HG02759 (cell line): ENCODE measurements around the gene SMTN.
"Not testable (repeated sequence)": the region's sequence is repeated elsewhere in the genome, so short reads cannot be mapped to it uniquely, and the experiment has no call there.

Experiments used
- ATAC-seq: cut with Tn5 transposase; IDR thresholded peaks from one replicate; pipeline ENCODE4 v1.9.1; 2021; ENCODE audit warnings: mild to moderate bottlenecking, moderate library complexity; ENCODE audit not compliant: unreplicated experiment

Gene SMTN

DNA sequence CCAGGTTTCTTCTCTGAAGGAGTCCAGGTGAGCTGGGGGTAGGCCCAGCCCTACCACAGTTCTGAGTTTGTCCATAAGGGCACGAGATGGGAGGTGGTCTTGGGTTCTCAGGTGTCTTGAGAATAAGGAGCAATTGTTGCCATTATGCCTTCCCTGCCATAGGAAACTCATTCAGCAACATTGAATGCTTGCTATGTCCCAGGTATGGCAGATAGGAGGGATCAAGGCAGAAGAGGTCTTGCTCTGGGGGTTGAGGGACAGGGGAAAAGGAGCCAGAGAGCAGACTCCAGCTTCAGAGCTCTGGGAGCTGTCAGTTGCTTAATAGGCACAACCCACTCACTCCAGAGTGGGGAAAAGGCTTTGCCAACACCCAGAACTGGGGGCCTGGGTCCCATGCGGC, 22.0 kb downstream of the SMTN start:
- ATAC-seq, result no peak

- ATAC-seq, result no peak
Measured at GRCh38 chr22:31103899-31104694, 23.0 kb downstream of the SMTN start.

DNA sequence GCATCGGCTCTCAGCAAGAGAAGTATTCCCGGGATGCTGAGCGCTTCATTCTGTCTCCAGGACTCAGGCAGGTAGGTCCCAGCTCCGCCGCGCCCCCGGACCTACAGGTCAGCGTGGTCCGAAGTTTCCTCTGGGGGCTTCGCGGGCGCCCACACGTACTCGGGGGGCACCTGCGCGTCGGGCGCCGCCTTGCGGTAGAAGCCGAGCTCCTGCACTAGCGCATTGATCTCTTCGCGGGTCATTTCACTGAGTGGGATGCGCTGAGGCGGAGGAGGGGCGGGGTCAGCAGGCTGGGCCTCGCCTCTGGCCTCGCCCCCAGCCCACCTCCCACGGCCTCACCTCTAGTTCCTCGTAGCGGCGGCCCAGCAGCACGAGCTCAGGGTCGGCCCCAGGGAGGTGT, 23.8 kb downstream of the SMTN start:
- no peak for ATAC-seq

DNA sequence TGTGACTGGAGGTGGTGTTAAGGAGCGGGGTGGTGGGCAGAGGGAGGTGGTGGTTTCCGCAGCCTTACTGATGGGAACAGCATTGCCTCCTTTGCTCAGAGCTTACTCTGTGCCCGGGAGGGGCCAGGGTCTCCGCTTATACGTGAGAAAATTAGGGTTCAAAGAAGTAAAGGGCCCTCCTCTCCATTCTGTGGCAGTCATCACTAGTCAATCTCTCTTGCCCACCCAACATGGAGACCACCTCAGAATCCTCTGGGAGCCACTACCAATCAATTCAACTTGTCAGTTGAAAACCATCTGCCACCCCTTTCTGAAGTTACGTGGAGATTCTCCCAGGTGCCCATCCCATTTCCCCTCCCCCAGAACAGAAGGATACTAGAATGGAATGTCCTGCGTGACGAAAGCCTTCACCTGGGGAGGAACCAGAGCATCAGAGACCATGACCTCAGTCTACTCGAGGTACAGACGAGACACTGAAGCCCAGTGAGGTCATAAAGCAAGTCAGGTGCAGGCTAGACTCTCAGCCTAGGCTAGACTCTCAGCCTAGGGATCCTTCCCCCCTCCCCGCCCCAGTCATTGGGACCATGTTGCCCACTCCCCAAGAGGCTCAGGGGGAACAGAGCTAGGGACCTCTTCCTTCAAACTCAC, 24.3 kb downstream of the SMTN start:
- ATAC-seq, result no peak

DNA sequence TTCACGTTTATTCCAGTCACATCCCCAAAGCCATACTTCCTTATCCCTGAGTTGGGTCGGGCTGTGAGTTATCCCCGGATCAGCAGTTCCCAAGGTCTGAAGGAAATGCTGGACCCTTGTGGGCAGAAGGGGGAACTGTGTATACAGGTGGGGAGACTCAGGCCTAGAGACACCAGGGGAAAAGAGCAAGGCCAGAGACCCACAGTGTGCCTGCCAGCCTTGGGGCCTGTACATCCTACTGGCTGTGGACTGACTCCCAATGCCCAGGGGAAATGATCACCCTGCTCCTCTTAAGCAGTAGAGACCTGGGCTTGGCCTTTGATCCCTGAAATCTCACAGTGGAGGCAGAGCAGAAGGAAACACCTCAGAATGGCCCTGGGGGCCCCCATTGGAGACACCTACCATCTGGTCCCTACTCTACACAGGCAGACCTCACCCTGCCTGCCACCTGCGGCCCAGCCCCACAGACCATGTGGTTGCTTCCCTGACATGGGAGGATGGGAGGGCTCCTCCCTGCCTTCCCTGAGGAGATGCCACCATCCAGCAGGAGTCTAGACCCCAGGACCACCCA, 25.0 kb downstream of the SMTN start:
- no peak for ATAC-seq

- no peak for ATAC-seq
Measured at GRCh38 chr22:31106731-31107177, 25.6 kb downstream of the SMTN start.

DNA sequence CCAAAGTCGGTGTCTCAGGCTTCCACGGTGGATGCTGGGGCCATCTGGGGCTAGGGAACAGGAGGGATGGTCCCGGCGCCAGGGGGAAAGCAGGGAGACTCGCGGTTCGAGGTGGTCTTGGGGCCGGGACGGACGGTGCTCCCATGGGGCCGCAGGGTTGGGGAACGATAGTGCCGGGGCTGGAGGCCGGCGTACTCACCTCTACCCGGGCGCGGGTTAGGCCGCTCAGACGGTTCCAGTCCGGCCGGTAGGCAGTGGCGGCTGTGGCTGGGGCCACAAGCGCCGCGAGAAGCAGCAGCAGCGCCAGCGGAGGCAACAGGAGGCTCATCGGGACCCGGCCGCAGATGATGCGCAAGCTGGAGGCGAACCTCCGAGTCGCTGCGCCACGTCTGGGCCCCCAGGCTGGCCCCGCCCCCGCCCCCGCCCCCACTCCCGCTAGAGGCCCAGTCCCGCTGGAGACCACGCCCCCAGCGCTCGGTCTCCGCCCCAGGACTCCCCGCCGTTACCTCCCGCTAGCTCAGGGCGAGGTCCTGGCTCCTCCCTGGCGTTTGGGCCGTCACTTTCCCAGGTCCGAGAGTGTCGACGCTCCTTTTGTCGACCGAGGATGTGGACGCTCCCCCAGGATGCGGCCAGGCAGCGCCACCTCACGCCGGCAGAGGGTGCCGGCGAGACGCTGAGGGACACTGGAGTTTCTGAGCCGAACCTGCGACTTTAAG, 26.2 kb downstream of the SMTN start, which contains the start of gene SELENOM:
TSS of gene SELENOM (minus strand) at position 391 of the 716 bp plus-strand sequence. CDS start at position 328, 63 bp downstream.
- ATAC-seq, result peak; percentile 90

DNA sequence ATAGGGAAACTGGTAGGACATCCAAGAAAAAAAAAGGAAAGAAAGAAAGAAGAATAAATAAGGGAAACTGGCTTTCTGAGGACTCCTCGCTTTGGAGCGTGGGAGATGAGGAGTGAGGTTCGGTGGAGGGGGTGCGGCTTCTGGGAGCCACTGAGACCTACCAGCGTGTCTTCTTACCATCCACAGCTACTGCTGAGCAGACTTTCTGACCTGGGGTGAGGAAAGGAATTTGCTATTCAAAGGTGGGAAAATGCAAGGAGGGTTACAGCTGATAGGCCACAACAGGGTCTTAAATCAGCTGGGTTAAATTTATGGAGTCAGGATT, 26.7 kb downstream of the SMTN start:
- ATAC-seq, result no peak

GRCh38 chr22:31112547-31113091, 31.5 kb downstream of the SMTN start:
- not testable (repeated sequence) for ATAC-seq

GRCh38 chr22:31118046-31118820, 37.1 kb downstream of the SMTN start:
- no peak for ATAC-seq

- no peak for ATAC-seq
Measured at GRCh38 chr22:31119026-31119717, 38.1 kb downstream of the SMTN start.

DNA sequence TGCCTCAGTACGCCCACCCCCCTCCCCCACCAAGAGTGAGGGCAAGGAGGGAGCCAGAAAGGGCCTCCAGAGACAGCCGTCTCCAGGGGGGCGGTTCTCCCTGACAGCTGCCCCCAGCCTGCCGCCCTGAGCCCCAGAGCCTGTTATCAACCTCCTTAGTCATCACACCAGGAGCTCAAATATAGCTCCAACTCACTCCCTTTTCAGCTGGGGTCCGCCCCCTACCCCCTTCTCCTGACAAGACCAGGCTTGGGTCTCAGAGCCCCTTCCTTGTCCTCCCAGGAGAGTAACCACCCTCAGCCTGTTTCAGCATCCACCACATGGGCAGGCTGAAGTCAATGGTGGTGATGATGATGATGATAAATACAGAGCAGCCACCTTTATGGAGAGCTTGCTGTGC, 39.1 kb downstream of the SMTN start:
- ATAC-seq, result no peak

DNA sequence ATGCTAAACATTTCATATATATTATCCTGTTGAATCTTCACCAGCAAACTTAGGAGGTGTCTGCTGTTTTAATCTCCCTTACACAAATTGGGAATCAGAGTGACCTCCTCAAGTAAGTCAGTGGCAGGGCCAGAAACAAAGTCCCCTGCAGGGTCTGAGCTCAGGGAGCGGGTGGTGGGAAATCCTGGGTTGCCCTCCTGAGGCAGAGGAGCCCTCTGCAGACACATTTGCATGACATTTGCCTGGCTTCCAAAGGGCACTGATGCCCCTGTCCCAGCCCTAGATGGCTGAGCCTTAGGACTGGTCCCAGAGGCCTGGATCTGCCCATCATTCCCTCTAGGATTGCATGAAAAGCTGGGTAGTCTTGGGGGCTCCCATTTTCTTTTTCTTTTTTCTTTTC, 39.5 kb downstream of the SMTN start:
- ATAC-seq, result no peak

DNA sequence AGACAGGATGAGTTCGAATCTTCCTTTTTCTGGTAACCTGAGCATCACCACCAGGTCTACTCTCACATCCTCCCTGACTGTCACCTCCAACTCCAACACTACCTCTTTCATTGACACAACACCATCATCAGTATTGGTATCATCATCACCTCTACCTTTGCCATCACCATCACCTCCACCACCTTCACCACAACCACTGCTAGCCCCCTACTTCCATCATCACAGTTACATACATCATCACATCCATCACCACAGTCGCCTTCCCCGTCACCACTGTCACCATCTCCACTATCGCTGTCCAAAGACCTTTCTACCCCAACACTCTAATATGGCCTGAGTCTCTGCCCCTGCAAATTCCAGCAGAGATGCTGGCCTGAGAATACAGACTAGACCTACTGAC, 40.3 kb downstream of the SMTN start:
- no peak for ATAC-seq

GRCh38 chr22:31122196-31122531, 41.0 kb downstream of the SMTN start:
- ATAC-seq, result no peak

- no peak for ATAC-seq
Measured at GRCh38 chr22:31122532-31123291, 41.6 kb downstream of the SMTN start, which contains the start of gene INPP5J. TSS of gene INPP5J (plus strand) at chr22:31122966. CDS start at chr22:31123015, 49 bp downstream.

- ATAC-seq, result no peak
Measured at GRCh38 chr22:31123292-31123602, 42.1 kb downstream of the SMTN start.

DNA sequence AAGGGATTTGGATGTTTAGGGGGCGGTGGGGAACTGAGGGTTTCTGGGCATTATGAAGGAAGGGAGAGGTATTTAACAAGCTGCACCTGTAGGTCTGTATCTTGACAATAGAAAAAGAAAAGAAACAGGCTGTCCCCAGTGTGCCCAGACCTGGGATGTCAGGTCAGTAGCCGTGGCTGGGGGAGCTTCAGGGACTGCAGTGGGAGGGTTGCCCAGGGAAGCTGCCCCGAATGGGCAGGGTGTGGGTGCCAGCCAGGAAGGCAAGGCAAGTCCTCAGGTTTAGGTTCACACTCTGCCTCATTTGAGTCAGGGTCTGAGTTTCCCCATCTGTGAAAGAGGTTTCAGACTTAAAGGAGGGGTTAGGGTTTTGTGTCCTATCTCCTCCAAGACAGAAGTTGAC, 43.2 kb downstream of the SMTN start:
- ATAC-seq, result no peak

DNA sequence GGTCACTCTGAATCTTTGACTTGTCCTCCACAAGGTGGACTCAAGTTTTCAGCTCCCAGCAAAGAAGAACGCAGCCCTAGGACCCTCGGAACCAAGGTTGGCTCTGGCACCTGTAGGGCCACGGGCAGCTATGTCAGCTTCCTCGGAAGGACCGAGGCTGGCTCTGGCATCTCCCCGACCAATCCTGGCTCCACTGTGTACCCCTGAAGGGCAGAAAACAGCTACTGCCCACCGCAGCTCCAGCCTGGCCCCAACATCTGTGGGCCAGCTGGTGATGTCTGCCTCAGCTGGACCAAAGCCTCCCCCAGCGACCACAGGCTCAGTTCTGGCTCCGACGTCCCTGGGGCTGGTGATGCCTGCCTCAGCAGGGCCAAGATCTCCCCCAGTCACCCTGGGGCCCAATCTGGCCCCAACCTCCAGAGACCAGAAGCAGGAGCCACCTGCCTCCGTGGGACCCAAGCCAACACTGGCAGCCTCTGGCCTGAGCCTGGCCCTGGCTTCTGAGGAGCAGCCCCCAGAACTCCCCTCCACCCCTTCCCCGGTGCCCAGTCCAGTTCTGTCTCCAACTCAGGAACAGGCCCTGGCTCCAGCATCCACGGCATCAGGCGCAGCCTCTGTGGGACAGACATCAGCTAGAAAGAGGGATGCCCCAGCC, 43.8 kb downstream of the SMTN start:
- ATAC-seq, result no peak
